Frontal cortex (tissue), 4 donors: Measurements from ENCODE around the gene ARL5C. TPM values are rescaled to one million over a fixed set of nuclear protein-coding genes. Genes with fewer than 3 reads are reported as not detected.
"Not testable (repeated sequence)": the region's sequence is repeated elsewhere in the genome, so short reads cannot be mapped to it uniquely, and the experiment has no call there.

Source experiments
- DNase-seq, 2 donors: peaks; one replicate each; pipeline ENCODE4 v3.0.0; 2012; ENCODE audit warnings: low spot score in 2 of 2
- FAIRE-seq: peaks from 2 replicates; lab custom pipeline; 2012; peaks lifted over from hg19 to GRCh38; lab: Jason Lieb, UNC
- total RNA-seq: library from RNA; depleted of rRNA; stranded (reverse); fragments of >200 nt; gene quantifications from one replicate; pipeline ENCODE4 v1.2.3, GENCODE V29; 2014
- donor health status: control.
- donor health status: control.
- donor health status: control.

ARL5C gene
- total RNA-seq, 1 donor from 2014 or later, result not detected

- DNase-seq (no peak), FAIRE-seq (no peak)
Measured at GRCh38 chr17:39145143-39145542, 20.8 kb downstream of the ARL5C start.

DNA sequence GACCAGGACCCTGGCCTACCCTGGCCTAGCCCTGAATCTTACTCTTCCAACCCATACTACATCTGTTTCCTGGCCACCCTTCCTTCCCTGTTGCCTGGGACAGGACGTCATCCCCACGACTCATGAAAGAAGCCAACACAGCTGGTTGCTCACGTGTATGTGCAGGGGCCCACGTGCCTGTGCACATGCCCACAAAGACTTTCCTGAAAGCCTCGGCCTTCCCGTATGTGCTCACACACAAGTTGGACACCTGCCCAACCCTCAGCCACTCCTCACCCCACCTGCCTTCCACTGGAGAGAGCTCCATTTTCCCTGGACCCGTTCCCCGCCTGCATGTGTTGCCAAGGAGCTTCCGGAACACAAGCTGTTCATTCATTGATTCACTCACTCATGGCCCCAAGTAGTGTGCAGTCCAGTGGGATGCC is 21.5 kb downstream of the ARL5C start:
- FAIRE-seq, result no peak
- no peak for DNase-seq

GRCh38 chr17:39143552-39144093 is 22.3 kb downstream of the ARL5C start:
- FAIRE-seq (no peak), DNase-seq (no peak)

GRCh38 chr17:39141915-39142664 is 23.9 kb downstream of the ARL5C start:
- DNase-seq, result no peak
- no peak for FAIRE-seq

DNA sequence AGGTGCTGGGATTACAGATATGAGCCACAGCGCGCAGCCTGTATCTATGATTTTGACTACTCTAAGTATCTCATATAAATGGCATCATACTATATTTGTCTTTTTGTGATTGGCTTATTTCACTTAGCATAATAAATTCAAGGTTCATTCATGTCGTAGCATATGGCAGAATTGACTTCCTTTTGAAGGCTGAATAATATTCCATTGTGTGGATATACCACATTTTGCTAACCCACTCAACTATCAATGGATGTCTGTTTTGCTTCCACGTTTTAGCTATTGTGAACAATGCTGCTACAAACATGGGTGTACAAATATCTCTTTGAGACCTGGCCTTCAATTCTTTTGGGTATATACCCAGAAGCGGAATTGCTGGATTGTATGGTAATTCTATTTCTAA is 24.7 kb downstream of the ARL5C start:
- no peak for FAIRE-seq

DNA sequence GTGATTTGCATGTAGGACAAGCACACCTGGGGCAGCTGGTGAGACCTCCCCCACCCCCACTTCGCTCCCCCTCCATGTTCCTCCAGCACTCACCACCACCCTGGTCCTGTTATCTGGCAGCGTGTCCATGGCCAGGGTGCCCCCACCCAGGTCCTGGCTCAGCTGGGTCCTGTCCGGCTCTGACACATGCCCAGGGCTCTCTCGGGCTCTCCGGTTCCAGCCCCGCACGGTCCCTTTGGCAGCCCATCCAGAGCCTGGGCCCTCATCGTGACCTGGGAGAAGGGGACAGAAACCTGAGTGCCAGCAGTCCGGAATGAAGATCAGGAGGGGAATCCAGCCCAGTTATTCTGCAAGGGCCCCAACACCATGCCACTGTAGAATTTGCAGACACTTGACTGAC is 26.4 kb downstream of the ARL5C start:
- no peak for DNase-seq
- FAIRE-seq, result no peak

More for the DNA sequence above, 24.7 kb downstream of the ARL5C start:
- DNase-seq, result no peak

- DNase-seq (no peak), FAIRE-seq (no peak)
Measured at GRCh38 chr17:39139161-39139511, 26.8 kb downstream of the ARL5C start.

GRCh38 chr17:39138431-39139160 is 27.4 kb downstream of the ARL5C start:
- no peak for FAIRE-seq

DNA sequence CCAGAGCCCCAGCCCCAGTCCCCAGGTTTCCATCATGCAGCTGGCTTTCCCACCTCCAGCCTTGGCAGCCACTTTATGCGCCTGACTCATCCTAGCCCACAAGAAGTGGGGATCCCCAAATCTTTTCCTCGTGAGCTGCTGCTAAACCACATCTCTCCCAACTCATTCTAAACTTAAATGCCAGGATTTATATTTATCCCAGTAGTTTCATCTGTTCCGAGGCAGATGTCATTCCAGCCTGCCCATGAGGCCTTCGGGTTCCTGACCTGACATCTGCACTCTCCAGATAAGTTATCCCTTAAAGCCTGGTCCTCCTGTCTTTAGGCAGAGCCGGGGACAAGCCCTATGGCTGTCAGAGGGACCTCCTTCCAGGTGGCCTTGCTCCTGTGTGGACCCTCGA is 31.1 kb downstream of the ARL5C start:
- FAIRE-seq (no peak), DNase-seq (no peak)

More at GRCh38 chr17:39138431-39139160, 27.4 kb downstream of the ARL5C start:
- no peak for DNase-seq

DNA sequence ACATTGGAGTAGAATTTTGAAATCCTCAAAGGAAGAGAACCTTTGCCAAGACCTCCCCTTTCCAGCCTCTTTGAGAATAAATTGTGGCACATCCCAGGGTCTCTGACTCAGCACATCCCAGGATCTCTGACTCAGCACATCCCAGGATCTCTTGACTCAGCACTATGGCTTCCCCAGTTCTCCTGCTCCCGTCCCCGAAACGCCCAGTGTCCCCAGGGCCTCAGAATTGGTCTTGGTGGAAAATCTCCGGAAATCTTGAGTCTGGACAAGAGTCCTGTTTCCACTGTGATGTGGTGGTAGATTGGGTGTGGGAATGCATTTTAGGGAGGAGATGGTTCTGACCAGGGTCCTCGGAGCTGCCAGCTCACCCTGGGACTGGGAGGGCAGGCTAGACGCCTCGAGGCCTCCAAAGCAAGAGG is 33.8 kb downstream of the ARL5C start:
- FAIRE-seq (no peak), DNase-seq (no peak)

DNA sequence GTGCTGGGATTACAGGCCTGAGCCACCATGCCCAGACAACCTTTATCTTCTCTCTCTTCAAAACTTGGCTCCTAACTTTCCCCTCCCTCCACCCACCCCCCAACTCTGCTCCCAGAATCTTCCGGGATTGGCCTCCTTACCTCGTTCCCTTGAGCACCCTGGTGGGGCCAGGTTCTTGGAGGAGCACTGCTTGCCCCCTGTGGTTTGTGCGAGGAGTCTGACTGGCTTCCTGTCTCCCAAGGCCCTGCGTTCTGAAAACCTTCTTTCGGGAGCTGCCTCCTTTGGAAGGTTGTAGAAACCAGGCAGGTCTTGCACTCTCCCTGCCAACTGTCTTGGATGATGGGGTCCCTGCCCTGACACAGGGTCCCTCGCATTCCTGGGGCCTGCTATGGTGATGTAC is 34.3 kb downstream of the ARL5C start:
- no peak for FAIRE-seq

GRCh38 chr17:39130205-39130604 is 35.8 kb downstream of the ARL5C start:
- DNase-seq (no peak), FAIRE-seq (no peak)

More for the DNA sequence above, 34.3 kb downstream of the ARL5C start:
- no peak for DNase-seq

DNA sequence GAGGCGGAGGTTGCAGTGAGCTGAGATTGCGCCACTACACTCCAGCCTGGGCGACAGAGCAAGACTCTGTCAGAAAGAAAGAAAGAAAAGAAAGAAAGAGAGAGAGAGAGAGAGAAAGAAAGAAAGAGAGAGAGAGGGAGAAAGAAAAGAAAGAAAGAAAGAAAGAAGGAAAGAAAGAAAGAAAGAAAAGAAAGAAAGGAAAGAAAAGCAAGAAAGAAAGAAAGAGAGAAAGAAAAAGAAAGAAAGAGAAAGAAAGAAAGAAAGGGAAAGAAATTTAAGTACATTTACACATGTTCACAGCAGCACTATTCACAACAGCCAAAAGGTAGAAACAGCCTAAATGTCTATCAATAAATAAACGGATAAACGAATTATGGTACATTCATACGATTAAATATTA is 36.4 kb downstream of the ARL5C start:
- FAIRE-seq, result not testable (repeated sequence)

DNA sequence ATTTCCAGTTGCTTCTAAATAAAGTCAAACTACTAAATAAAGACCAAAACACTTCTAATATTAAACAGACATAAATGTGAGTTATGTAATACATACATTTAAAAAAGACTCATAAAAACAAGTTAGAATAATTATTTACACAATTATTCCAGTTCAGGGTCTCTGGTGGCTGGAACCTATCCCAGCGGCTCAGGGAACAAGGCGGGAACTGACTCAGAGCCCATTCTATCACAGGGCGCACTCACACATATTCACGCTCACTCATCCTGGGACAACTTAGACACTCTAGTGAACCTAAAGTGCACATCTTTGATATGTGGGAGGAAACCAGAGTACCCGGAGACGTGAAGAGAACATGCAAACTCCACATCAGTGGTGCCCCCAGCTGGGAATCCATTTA is 39.5 kb downstream of the ARL5C start:
- DNase-seq (no peak), FAIRE-seq (no peak)

More for the DNA sequence above, 36.4 kb downstream of the ARL5C start:
- DNase-seq, result not testable (repeated sequence)

DNA sequence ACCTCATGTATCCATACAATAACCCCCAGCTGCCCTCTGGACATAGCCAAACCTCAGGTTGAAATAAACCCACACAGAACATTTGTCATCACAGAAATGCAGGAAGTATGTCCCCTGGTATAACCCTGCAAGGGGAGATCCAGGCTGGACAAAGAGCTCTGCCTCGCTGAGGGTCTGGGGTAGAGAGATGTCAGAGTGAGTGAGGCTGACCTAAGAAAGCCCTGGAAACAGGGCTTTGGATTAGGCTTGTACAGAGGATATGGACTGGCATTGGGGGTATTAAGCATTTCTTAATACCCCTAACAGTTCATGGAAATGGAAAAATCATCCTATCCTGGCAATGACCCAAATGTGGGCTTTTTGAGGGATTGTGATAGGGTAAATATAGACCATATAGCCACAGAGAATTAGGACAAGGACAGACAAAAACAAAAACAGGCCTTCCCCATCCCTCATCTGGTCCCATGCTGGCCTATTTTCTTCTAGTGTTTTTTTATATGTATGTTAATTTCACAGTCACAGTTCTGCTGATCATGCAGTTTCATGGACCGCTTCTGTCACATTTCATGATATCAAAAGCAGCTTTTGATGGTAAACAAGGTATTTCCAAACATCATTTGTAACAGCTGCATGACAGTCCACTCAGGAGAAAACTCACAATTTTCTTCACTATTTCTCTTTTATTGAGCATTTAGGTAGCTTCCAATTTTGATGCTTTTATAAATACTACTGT is 40.7 kb downstream of the ARL5C start:
- no peak for DNase-seq
- FAIRE-seq, result no peak

DNA sequence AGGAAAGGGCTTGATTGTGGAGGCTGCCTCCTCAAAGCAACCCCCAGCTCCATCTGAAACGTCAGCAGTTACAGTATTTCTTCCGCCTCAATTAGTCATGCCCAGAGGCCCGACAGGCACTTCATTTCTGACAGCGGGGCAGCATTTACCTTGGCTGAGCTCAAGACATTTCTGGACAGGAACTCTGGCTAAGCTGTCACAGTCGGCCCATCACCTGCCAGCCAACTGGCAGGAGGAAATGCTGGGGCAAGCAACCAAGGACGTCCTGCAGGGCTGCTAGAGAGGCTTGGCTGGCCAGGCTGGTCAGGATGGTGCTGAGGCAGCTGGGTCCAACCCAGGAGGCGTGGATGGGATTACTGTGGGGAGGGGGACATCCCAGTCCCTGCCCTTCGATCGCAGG is 42.3 kb downstream of the ARL5C start:
- FAIRE-seq, result no peak
- no peak for DNase-seq

DNA sequence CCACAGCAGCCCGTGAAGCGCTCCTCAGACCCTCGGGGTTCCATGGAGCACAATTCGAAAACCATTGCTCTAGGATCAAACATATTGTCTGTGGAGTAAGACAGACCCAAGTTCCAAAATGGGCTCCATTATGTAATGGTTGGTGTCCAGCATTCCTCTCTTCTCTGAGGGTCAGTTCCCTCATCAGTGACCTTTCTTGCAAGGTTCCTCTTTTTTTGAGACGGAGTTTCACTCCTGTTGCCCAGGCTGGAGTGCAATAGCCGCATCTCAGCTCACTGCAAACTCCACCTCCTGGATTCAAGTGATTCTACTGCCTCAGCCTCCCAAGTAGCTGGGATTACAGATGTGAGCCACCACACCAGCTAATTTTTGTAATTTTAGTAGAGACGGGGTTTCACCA is 43.0 kb downstream of the ARL5C start:
- FAIRE-seq (no peak), DNase-seq (no peak)

DNA sequence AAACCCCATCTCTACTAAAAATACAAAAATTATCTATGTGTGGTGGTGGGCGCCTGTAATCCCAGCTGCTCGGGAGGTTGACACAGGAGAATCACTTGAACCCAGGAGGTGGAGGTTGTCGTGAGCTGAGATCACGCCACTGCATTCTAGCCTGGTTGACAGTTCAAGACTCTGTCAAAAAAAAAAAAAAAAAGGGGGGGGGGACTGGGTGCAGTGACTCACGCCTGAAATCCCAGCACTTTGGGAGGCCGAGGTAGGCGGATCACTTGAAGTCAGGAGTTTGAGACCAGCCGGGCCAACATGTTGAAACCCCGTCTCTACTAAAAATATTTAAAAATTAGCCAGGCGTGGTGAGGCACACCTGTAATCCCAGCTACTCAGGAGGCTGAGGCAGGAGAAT is 44.0 kb downstream of the ARL5C start:
- FAIRE-seq, DNase-seq: not testable (repeated sequence)

- DNase-seq (no peak), FAIRE-seq (no peak)
Measured at GRCh38 chr17:39118674-39119419, 47.1 kb downstream of the ARL5C start.

- no peak for DNase-seq
Measured at GRCh38 chr17:39116224-39116623, 49.7 kb downstream of the ARL5C start.

More at GRCh38 chr17:39116224-39116623, 49.7 kb downstream of the ARL5C start:
- FAIRE-seq, result no peak
